ENCODE measurements around the gene PAM.
"Not testable (repeated sequence)": the region's sequence is repeated elsewhere in the genome, so short reads cannot be mapped to it uniquely, and the experiment has no call there.

Gene PAM

GRCh38 chr5:102733534-102733933, 21.6 kb upstream of the PAM start:
- no peak for DNase-seq (ENCODE audit: low read depth)

GRCh38 chr5:102737161-102737560, 17.9 kb upstream of the PAM start:
- H3K9me3 ChIP-seq (ENCODE audit: control insufficient read depth, low read length) = no peaks in the 10 kb centered on the region
- no peak overlapping the region for H3K4me3 ChIP-seq (ENCODE audit: low read length)
- no peak overlapping the region for H3K9ac ChIP-seq (ENCODE audit: low read length)
- no peaks in the 10 kb centered on the region for H3K36me3 ChIP-seq (ENCODE audit: control insufficient read depth, insufficient read depth, low read length, severe bottlenecking)
- no peaks in the 10 kb centered on the region for H3K27me3 ChIP-seq (replicated peaks; ENCODE audit: control insufficient read depth, insufficient read depth, low read length)
- DNase-seq (ENCODE audit: low read depth) = no peak
- no peaks in the 10 kb centered on the region for H3K4me1 ChIP-seq (ENCODE audit: control insufficient read depth, insufficient read depth, low read length)

More at GRCh38 chr5:102733534-102733933, 21.6 kb upstream of the PAM start:
- Histone ChIP-seq H3K9ac (ENCODE audit: low read length) (no peak overlapping the region), H3K36me3 (ENCODE audit: control insufficient read depth, insufficient read depth, low read length, severe bottlenecking) (no peaks in the 10 kb centered on the region), H3K27me3 (replicated peaks; ENCODE audit: control insufficient read depth, insufficient read depth, low read length) (no peaks in the 10 kb centered on the region), H3K4me3 (ENCODE audit: low read length) (no peak overlapping the region), H3K4me1 (ENCODE audit: control insufficient read depth, insufficient read depth, low read length) (no peaks in the 10 kb centered on the region), H3K9me3 (ENCODE audit: control insufficient read depth, low read length) (no peaks in the 10 kb centered on the region)

GRCh38 chr5:102737805-102738469, 17.2 kb upstream of the PAM start:
- no peak overlapping the region for H3K4me3 ChIP-seq (ENCODE audit: low read length)
- peak; percentile 37 for DNase-seq (ENCODE audit: low read depth)
- H3K9me3 ChIP-seq (ENCODE audit: control insufficient read depth, low read length) = no peaks in the 10 kb centered on the region
- H3K4me1 ChIP-seq (ENCODE audit: control insufficient read depth, insufficient read depth, low read length) = no peaks in the 10 kb centered on the region
- H3K36me3 ChIP-seq (ENCODE audit: control insufficient read depth, insufficient read depth, low read length, severe bottlenecking) = no peaks in the 10 kb centered on the region
- no peaks in the 10 kb centered on the region for H3K27me3 ChIP-seq (replicated peaks; ENCODE audit: control insufficient read depth, insufficient read depth, low read length)
- H3K9ac ChIP-seq (ENCODE audit: low read length) = no peak overlapping the region

- DNase-seq (ENCODE audit: low read depth) = no peak
- Histone ChIP-seq H3K9me3 (ENCODE audit: control insufficient read depth, low read length) (no peaks in the 10 kb centered on the region), H3K27me3 (replicated peaks; ENCODE audit: control insufficient read depth, insufficient read depth, low read length) (no peaks in the 10 kb centered on the region), H3K36me3 (ENCODE audit: control insufficient read depth, insufficient read depth, low read length, severe bottlenecking) (no peaks in the 10 kb centered on the region), H3K4me1 (ENCODE audit: control insufficient read depth, insufficient read depth, low read length) (no peaks in the 10 kb centered on the region), H3K9ac (ENCODE audit: low read length) (no peak overlapping the region), H3K4me3 (ENCODE audit: low read length) (no peak overlapping the region)
Measured at GRCh38 chr5:102740515-102740914, 14.6 kb upstream of the PAM start.

- no peaks in the 10 kb centered on the region for H3K27me3 ChIP-seq (replicated peaks; ENCODE audit: control insufficient read depth, insufficient read depth, low read length)
- no peaks in the 10 kb centered on the region for H3K36me3 ChIP-seq (ENCODE audit: control insufficient read depth, insufficient read depth, low read length, severe bottlenecking)
- H3K9ac ChIP-seq (ENCODE audit: low read length) = no peak overlapping the region
- no peaks in the 10 kb centered on the region for H3K4me1 ChIP-seq (ENCODE audit: control insufficient read depth, insufficient read depth, low read length)
- H3K4me3 ChIP-seq (ENCODE audit: low read length) = no peak overlapping the region
- H3K9me3 ChIP-seq (ENCODE audit: control insufficient read depth, low read length) = no peaks in the 10 kb centered on the region
- DNase-seq (ENCODE audit: low read depth) = no peak
Measured at GRCh38 chr5:102742215-102742614, 12.9 kb upstream of the PAM start.

GRCh38 chr5:102743900-102744299, 11.2 kb upstream of the PAM start:
- Histone ChIP-seq H3K9ac (ENCODE audit: low read length) (no peak overlapping the region), H3K9me3 (ENCODE audit: control insufficient read depth, low read length) (no peaks in the 10 kb centered on the region), H3K36me3 (ENCODE audit: control insufficient read depth, insufficient read depth, low read length, severe bottlenecking) (no peaks in the 10 kb centered on the region), H3K27me3 (replicated peaks; ENCODE audit: control insufficient read depth, insufficient read depth, low read length) (no peaks in the 10 kb centered on the region), H3K4me1 (ENCODE audit: control insufficient read depth, insufficient read depth, low read length) (no peaks in the 10 kb centered on the region), H3K4me3 (ENCODE audit: low read length) (no peak overlapping the region)
- no peak for DNase-seq (ENCODE audit: low read depth)

- Histone ChIP-seq H3K4me1 (ENCODE audit: control insufficient read depth, insufficient read depth, low read length) (no peaks in the 10 kb centered on the region), H3K27me3 (replicated peaks; ENCODE audit: control insufficient read depth, insufficient read depth, low read length) (no peaks in the 10 kb centered on the region), H3K36me3 (ENCODE audit: control insufficient read depth, insufficient read depth, low read length, severe bottlenecking) (no peaks in the 10 kb centered on the region), H3K9ac (ENCODE audit: low read length) (no peak overlapping the region), H3K4me3 (ENCODE audit: low read length) (no peak overlapping the region), H3K9me3 (ENCODE audit: control insufficient read depth, low read length) (no peaks in the 10 kb centered on the region)
- no peak for DNase-seq (ENCODE audit: low read depth)
Measured at GRCh38 chr5:102747386-102748166, 7.5 kb upstream of the PAM start.

- Histone ChIP-seq H3K9ac (ENCODE audit: low read length) (no peak overlapping the region), H3K4me3 (ENCODE audit: low read length) (no peak overlapping the region), H3K4me1 (ENCODE audit: control insufficient read depth, insufficient read depth, low read length) (no peaks in the 10 kb centered on the region), H3K27me3 (replicated peaks; ENCODE audit: control insufficient read depth, insufficient read depth, low read length) (no peaks in the 10 kb centered on the region), H3K9me3 (ENCODE audit: control insufficient read depth, low read length) (no peaks in the 10 kb centered on the region), H3K36me3 (ENCODE audit: control insufficient read depth, insufficient read depth, low read length, severe bottlenecking) (no peaks in the 10 kb centered on the region)
- DNase-seq (ENCODE audit: low read depth) = no peak
Measured at GRCh38 chr5:102749416-102750030, 5.6 kb upstream of the PAM start.

GRCh38 chr5:102750151-102750834, 4.8 kb upstream of the PAM start:
- Histone ChIP-seq H3K9ac (ENCODE audit: low read length) (no peak overlapping the region), H3K27me3 (replicated peaks; ENCODE audit: control insufficient read depth, insufficient read depth, low read length) (no peaks in the 10 kb centered on the region), H3K4me3 (ENCODE audit: low read length) (no peak overlapping the region), H3K4me1 (ENCODE audit: control insufficient read depth, insufficient read depth, low read length) (no peaks in the 10 kb centered on the region), H3K9me3 (ENCODE audit: control insufficient read depth, low read length) (no peaks in the 10 kb centered on the region), H3K36me3 (ENCODE audit: control insufficient read depth, insufficient read depth, low read length, severe bottlenecking) (no peaks in the 10 kb centered on the region)
- DNase-seq (ENCODE audit: low read depth) = no peak

GRCh38 chr5:102751903-102752376, 3.2 kb upstream of the PAM start:
- not testable (repeated sequence) for H3K36me3 ChIP-seq (ENCODE audit: control insufficient read depth, insufficient read depth, low read length, severe bottlenecking); H3K9ac ChIP-seq (ENCODE audit: low read length); H3K4me3 ChIP-seq (ENCODE audit: low read length); DNase-seq (ENCODE audit: low read depth); H3K27me3 ChIP-seq (replicated peaks; ENCODE audit: control insufficient read depth, insufficient read depth, low read length); H3K4me1 ChIP-seq (ENCODE audit: control insufficient read depth, insufficient read depth, low read length); H3K9me3 ChIP-seq (ENCODE audit: control insufficient read depth, low read length)

Data from adipocyte (in vitro differentiated cells).